Measurements from ENCODE around the gene BCL2L13. TPM values are rescaled to one million over a fixed set of nuclear protein-coding genes. Genes with fewer than 3 reads are reported as not detected.

The BCL2L13 gene
- polyA plus RNA-seq, 1 donor from 2014 or later = 20.8 TPM

DNA sequence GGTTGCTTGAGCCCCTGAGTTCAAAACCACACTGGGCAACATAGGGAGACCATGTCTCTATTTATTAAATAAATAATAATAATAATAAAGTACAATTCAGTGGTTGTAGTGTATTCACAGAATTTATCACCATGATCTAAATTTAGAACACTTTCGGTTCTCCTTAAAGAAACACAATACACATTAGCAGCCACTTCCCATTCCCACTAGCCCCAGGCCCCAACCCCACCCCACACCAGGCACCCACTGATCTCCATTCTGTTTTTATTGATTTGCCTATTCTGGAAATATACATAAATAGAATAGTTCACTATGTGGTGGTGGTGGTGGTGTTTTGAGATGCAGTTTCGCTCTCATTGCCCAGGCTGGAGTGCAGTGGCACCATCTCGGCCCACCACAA lies 45.7 kb downstream of the BCL2L13 start:
- Histone ChIP-seq H3K4me2 (ENCODE audit: low read length) (no peak overlapping the region), H3K9me3 (ENCODE audit: low read length) (no peaks in the 10 kb centered on the region), H3K27ac (ENCODE audit: low read length) (no peak overlapping the region), H3F3A (ENCODE audit: insufficient read depth, low read length, poor library complexity, severe bottlenecking) (no peaks in the 10 kb centered on the region), H3K36me3 (ENCODE audit: insufficient read depth, low read length) (no peaks in the 10 kb centered on the region), H3K27me3 (ENCODE audit: insufficient read depth, low read depth, low read length) (no peaks in the 10 kb centered on the region), H2AFZ (ENCODE audit: low read depth, low read length) (no peak overlapping the region), H3K9me2 (ENCODE audit: insufficient read depth, low read length) (no peaks in the 10 kb centered on the region), H3K4me3 (ENCODE audit: low read length) (no peak overlapping the region), H3K79me2 (replicated peaks; ENCODE audit: insufficient read depth, low read length) (no peaks in the 10 kb centered on the region), H4K20me1 (ENCODE audit: insufficient read depth) (no peaks in the 10 kb centered on the region), H3K9ac (ENCODE audit: low read length) (no peak overlapping the region)
- no peak for TF ChIP-seq POLR2AphosphoS5 (IDR thresholded peaks at IDR 0.05)
- TF ChIP-seq MXI1 (conservative IDR thresholded peaks at IDR 0.05; ENCODE audit: poor library complexity, severe bottlenecking) = no peak
- TF ChIP-seq, protein P1, sequence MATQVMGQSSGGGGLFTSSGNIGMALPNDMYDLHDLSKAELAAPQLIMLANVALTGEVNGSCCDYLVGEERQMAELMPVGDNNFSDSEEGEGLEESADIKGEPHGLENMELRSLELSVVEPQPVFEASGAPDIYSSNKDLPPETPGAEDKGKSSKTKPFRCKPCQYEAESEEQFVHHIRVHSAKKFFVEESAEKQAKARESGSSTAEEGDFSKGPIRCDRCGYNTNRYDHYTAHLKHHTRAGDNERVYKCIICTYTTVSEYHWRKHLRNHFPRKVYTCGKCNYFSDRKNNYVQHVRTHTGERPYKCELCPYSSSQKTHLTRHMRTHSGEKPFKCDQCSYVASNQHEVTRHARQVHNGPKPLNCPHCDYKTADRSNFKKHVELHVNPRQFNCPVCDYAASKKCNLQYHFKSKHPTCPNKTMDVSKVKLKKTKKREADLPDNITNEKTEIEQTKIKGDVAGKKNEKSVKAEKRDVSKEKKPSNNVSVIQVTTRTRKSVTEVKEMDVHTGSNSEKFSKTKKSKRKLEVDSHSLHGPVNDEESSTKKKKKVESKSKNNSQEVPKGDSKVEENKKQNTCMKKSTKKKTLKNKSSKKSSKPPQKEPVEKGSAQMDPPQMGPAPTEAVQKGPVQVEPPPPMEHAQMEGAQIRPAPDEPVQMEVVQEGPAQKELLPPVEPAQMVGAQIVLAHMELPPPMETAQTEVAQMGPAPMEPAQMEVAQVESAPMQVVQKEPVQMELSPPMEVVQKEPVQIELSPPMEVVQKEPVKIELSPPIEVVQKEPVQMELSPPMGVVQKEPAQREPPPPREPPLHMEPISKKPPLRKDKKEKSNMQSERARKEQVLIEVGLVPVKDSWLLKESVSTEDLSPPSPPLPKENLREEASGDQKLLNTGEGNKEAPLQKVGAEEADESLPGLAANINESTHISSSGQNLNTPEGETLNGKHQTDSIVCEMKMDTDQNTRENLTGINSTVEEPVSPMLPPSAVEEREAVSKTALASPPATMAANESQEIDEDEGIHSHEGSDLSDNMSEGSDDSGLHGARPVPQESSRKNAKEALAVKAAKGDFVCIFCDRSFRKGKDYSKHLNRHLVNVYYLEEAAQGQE (IDR thresholded peaks at IDR 0.05; ENCODE audit: borderline replicate concordance) = no peak
- no peak for TF ChIP-seq EP300 (conservative IDR thresholded peaks at IDR 0.05; ENCODE audit: poor library complexity, severe bottlenecking)
- no peak for TF ChIP-seq TAF1 (IDR thresholded peaks at IDR 0.05; ENCODE audit: low read depth)
- no peak for TF ChIP-seq SMC3 (conservative IDR thresholded peaks at IDR 0.05; ENCODE audit: poor library complexity)
- TF ChIP-seq EZH2 (IDR thresholded peaks at IDR 0.05; ENCODE audit: borderline replicate concordance, insufficient read depth, low read length, poor library complexity, severe bottlenecking) = no peak
- no peak for TF ChIP-seq RAD21 (conservative IDR thresholded peaks at IDR 0.05)

DNA sequence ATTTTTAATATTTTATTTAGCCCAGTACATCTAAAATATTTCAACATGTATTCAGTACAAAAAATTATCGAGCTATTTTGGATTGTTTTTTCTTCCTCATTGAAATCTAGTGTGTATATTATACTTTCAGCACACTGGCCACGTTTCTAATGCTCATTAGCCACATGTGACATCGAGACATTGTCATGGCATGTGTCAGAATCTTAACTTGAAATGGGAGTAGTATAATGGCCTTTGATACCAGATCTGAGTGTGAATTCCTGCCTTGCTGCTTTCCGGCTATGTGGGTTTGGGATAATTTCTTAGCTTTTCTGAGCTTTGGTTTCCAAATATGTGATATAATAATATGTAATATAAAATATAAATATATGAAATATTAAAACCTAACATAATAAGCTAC lies 54.3 kb downstream of the BCL2L13 start:
- Histone ChIP-seq H2AFZ (ENCODE audit: low read depth, low read length) (no peak overlapping the region), H3K4me3 (ENCODE audit: low read length) (no peak overlapping the region), H3K9ac (ENCODE audit: low read length) (no peak overlapping the region), H3K79me2 (replicated peaks; ENCODE audit: insufficient read depth, low read length) (no peaks in the 10 kb centered on the region), H4K20me1 (ENCODE audit: insufficient read depth) (no peaks in the 10 kb centered on the region), H3K4me2 (ENCODE audit: low read length) (no peak overlapping the region), H3K27me3 (ENCODE audit: insufficient read depth, low read depth, low read length) (no peaks in the 10 kb centered on the region), H3K36me3 (ENCODE audit: insufficient read depth, low read length) (no peaks in the 10 kb centered on the region), H3F3A (ENCODE audit: insufficient read depth, low read length, poor library complexity, severe bottlenecking) (no peaks in the 10 kb centered on the region), H3K9me3 (ENCODE audit: low read length) (no peaks in the 10 kb centered on the region), H3K9me2 (ENCODE audit: insufficient read depth, low read length) (no peaks in the 10 kb centered on the region), H3K27ac (ENCODE audit: low read length) (no peak overlapping the region)
- no peak for TF ChIP-seq POLR2AphosphoS5 (IDR thresholded peaks at IDR 0.05)
- TF ChIP-seq MXI1 (conservative IDR thresholded peaks at IDR 0.05; ENCODE audit: poor library complexity, severe bottlenecking) = no peak
- no peak for TF ChIP-seq EP300 (conservative IDR thresholded peaks at IDR 0.05; ENCODE audit: poor library complexity, severe bottlenecking)
- TF ChIP-seq, protein P1 (IDR thresholded peaks at IDR 0.05; ENCODE audit: borderline replicate concordance) = no peak
- TF ChIP-seq RAD21 (conservative IDR thresholded peaks at IDR 0.05) = no peak
- no peak for TF ChIP-seq TAF1 (IDR thresholded peaks at IDR 0.05; ENCODE audit: low read depth)
- TF ChIP-seq, protein P2, sequence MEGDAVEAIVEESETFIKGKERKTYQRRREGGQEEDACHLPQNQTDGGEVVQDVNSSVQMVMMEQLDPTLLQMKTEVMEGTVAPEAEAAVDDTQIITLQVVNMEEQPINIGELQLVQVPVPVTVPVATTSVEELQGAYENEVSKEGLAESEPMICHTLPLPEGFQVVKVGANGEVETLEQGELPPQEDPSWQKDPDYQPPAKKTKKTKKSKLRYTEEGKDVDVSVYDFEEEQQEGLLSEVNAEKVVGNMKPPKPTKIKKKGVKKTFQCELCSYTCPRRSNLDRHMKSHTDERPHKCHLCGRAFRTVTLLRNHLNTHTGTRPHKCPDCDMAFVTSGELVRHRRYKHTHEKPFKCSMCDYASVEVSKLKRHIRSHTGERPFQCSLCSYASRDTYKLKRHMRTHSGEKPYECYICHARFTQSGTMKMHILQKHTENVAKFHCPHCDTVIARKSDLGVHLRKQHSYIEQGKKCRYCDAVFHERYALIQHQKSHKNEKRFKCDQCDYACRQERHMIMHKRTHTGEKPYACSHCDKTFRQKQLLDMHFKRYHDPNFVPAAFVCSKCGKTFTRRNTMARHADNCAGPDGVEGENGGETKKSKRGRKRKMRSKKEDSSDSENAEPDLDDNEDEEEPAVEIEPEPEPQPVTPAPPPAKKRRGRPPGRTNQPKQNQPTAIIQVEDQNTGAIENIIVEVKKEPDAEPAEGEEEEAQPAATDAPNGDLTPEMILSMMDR (IDR thresholded peaks at IDR 0.05; ENCODE audit: poor library complexity, severe bottlenecking) = no peak

All from neural cell (in vitro differentiated cells).